IPS-NIHi7 (cell line): Measurements from ENCODE around the gene RCHY1.
"Not testable (repeated sequence)": the region's sequence is repeated elsewhere in the genome, so short reads cannot be mapped to it uniquely, and the experiment has no call there.

ENCODE experiments used
- DNase-seq: peaks from one replicate; pipeline ENCODE4 v3.0.0; 2012; ENCODE audit warnings: mixed read lengths; ENCODE audit errors: extremely low spot score

The RCHY1 gene

DNA sequence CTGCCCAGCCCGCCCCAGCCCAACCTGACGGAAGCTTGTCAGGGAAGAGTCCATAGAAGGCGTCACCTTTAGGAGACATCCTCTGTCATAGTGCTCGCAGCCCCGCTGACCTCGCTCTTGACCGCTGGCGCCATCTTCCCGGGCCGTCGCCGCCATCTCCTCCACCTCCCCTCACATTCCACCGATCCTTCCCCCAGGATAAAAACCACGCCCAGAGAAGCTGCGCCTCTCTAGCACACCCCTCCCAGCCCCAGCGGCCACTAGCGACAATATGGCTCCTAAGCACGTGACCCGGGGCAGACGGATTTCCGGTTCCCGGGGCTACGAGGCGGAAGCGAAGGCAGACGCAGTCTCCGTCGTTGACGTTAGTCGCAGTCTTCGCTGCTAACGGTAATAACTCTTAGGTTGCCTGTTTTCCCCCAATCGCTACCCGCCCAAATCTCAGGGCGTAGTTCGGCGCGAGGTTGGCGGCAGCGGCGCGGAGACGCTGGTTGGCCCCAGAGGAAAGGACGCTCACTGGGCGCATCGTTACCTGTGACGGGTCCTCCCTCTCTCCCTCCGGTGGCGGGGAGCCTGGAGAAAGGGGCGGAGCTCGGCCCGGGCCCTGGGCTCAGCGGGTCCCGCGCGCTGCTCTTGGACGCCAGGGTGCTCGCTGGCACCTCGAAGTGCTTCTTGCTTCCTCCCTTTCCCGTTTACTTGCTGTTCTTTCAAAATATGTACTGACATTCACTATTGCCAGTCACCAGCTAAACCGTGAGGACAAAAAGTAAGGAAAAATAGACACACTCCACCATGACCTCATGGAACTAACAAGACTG is at the start of gene RCHY1, which contains the start of gene THAP6:
Gene RCHY1, minus strand, starts transcription at position 273 of the 818 bp plus-strand sequence. Its CDS starts 117 bp downstream, at position 156.
Gene THAP6, plus strand, starts transcription at position 343 of the 818 bp plus-strand sequence. CDS start 980 bp downstream, outside the sequence.
- peak; percentile 90 for DNase-seq

DNA sequence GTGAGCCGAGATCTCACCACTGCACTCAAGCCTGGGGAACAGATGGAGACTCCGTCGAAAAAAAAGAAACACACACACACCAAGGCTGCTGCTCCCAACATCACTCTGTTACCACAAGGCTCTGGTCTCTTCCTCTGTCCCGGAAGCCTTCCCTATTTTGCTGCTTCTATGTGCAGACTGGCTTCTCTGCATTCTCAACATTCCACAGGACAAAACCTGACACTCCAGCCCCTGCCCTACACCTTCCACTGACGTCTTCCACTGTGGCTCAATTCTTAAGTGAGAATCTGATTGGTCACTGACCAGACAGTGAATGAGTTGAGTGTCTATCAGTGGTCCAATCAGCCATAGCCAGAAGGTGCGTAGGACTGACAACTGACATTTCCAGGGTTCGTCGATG is 47.6 kb upstream of the RCHY1 start:
- peak; percentile 59 for DNase-seq

DNA sequence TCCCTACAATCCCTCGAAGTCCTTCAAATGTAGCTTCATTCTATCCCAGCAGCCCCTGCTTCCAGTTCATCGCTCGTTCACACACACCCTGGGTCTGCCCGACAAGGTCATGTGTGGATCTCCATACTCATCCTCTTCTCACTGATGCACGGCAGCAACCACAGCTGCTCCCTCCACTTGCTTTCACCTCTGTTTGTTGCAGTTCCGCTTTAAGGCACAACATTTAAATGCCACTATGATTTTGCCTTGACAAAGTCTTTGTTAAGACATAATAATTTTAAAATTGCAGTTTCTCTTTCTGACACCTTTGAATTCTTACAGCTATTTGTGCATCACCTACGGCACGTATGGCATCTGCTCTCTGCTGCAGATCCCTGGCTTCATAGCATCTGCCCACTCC is 43.5 kb upstream of the RCHY1 start:
- DNase-seq = no peak

DNA sequence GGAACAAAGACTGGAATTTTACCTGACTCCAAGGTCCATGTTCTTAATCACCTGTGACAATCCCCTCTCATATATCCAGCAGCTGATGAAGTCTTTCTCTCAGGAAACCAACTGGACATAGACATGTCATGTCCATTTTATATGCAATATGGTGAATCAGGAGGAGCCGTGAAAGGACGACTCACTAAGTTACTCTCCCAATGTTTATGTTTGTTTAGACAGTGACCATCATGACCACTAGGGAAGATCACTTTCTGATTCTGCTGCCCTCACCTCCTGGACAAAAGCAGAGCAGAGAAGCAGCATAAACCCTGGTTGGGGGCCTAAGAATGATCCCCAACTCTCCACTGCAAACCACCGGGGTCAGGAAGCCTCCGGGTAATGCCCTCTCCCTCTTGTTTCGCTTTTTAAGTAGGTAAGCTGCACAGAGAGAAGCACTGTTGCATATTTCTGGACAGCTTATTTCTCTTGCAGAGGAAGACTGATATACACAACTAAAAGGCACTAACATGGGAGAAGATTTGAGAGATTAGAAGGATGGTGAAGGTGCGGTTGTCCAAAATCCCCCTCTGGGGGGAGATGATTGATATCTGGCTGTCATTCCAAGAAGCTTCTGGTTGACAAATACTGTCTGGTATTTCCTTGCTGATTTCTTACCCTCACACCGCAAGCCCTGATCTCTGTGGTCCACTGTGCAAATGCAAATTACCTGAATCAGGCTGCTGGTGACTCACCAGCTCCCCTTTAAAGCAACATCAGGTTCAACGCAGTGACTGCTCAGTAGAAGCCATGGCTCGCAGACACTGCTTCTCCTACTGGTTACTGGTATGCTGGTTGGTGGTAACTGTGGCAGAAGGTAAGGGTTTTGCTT is 41.3 kb upstream of the RCHY1 start, which contains the start of gene ODAPH:
Gene ODAPH, plus strand, starts transcription at position 773 of the 871 bp plus-strand sequence. Its CDS starts 17 bp downstream, at position 790.
- peak; percentile 35 for DNase-seq

DNA sequence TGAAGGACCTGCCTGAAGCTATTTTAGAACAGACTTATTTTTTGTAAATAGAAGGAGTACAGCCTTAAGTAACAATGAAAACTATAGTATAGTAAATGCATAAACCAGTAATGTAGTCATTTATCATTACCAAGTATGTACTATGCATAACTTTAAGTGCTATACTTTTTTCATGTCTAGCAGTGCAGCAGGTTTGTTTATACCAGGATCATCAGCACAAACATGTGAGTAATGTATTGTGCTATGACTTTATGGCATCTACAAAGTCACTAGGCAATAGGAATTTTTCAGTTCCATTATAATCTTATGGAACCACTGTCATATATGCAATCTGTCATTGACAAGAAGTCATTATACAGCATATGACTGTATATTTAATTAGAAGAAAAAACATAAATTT is 38.2 kb upstream of the RCHY1 start:
- no peak for DNase-seq

DNA sequence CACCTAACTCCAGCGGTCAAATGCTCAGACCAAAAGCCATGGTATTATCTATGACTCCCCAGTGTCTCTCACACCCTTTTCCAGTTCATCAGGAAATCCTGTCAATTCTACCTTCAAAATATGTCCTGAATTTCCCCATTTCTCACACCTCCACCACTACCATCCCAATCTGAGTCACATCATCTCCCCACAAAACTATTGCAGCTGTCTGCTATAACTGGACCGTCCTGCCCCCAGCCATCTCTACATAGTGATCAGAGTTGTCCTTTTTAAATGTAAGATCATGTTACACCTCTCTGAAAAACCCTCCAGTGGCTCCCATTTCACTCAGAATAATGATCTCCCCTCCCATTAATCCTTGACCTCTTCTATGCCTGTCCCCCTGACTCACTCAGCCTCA is 34.8 kb upstream of the RCHY1 start:
- DNase-seq = no peak

DNA sequence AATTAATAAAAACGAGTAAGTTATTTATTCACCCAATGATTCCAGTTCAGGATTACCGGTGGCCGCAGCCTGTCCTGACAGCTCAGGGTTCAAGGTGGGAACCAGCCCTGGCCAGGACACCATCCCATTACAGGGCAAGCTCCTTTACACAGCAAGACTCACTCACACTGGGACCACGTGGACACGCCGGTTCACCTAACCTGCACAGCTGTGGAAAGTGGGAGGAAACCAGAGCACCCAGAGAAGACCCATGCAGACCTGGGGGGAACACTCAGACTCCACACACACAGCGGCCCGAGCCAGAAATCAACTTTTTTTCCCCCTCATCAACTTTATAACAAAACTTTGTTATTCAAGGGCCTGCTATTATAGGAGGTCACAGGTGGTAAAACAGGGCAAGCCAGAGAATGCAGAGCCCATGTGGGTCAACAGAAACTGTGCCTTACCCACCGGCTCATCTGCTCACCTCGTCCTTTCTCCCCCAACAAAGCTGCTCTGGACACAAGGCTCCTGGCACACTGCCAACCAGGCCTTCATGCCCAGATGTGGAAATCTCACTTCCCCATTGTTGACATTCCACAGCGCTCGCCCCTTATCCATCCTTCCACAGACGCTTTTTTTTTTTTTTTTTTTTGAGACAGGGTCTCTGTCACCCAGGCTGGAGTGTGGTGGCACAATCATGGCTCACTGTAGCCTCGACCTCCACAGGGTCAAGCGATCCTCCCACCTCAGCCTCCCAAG is 33.6 kb upstream of the RCHY1 start:
- no peak for DNase-seq

DNA sequence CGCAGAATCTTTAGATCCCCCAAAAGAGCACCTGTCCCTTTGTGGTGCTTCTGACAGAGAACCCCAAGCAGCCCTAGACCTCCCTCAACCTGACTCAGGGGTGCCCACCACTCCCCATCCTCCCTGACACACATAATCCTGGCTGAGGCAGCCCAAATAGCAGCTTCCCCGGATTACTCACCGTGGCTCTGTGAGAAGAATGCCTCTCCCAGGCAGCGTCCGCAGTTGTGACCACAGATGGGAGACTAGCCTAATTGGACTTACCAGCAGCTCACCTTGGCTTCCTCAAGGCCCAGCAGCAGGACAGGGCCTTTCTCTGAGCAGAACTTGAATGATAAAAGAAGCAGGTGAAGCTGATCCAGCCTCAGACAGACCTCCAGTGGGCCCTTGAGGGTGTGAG is 31.3 kb upstream of the RCHY1 start:
- no peak for DNase-seq

DNA sequence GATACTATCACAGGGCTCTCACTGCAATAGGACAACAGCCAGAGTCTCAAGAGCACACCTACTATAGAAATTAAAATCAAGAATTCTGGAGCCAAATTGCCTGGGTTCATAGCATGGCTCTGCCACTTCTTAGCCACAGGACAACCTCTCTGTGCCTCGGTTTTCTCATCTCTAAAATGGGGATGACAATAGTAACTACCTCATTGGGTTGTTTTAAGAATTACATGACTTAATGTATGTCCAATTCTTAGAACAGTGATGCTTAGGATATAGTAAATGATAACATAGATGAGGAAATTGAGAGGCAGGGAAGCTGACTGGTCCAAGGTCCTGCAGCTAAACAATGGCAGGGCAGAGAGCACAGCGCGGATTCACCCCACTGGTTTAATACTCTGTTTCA is 30.7 kb upstream of the RCHY1 start:
- DNase-seq = no peak

DNA sequence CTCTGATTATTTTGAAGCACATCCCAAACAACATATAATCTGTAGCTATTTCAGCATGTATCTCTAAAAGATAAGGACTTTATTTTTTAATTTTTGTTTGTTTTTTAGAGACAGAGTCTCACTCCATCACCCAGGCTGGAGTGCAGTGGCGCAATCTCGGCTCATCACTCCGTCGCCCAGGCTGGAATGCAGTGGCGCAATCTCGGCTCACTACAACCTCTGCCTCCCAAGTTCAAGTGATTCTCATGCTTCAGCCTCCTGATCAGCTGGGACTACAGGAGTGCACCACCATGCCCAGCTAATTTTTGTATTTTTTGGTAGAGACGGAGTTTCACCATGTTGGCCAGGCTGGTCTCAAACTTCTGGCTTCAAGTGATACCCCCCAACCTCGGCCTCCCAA is 30.0 kb upstream of the RCHY1 start:
- not testable (repeated sequence) for DNase-seq

DNA sequence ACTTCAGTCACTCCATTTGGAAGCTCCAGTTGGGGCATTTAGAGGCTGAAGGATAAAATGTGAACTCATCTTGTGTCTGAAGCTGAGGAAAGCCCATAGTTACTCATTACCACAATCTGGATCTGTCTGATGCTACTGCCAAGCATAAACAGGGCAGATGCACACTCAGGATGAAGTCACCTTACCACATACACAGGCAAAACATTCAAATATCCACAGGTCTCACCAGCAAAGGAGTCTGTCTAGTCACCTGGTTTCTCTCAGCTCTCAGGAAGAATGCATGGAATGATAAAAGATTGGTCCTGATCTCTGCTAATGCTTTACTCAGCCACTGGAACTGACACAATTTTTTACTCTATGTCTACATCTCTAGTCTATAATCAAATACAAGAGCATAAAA is 28.6 kb upstream of the RCHY1 start:
- no peak for DNase-seq

DNA sequence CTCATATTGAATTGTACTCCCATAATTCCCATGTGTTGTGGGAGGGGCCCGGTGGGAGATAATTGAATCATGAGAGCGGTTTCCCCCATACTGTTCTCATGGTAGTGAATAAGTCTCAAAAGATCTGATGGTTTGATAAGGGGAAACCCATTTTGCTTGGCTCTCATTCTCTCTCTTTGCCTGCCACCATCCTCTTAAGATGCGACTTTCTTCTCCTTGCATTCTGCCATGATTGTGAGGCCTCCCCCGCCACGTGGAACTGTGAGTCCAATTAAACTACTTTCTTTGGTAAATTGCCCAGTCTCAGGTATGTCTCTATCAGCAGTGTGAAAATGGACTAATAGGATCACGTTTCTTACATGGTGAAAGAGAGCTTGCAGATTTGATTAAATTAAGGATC is 23.1 kb upstream of the RCHY1 start:
- DNase-seq = not testable (repeated sequence)

DNA sequence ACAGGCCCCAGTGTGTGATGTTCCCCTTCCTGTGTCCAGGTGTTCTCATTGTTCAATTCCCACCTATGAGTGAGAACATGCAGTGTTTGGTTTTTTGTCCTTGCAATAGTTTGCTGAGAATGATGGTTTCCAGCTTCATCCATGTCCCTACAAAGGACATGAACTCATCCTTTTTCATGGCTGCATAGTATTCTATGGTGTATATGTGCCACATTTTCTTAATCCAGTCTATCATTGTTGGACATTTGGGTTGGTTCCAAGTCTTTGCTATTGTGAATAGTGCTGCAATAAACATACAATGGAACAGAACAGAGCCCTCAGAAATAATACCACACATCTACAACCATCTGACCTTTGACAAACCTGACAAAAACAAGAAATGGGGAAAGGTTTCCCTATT is 19.7 kb upstream of the RCHY1 start:
- DNase-seq = not testable (repeated sequence)

DNA sequence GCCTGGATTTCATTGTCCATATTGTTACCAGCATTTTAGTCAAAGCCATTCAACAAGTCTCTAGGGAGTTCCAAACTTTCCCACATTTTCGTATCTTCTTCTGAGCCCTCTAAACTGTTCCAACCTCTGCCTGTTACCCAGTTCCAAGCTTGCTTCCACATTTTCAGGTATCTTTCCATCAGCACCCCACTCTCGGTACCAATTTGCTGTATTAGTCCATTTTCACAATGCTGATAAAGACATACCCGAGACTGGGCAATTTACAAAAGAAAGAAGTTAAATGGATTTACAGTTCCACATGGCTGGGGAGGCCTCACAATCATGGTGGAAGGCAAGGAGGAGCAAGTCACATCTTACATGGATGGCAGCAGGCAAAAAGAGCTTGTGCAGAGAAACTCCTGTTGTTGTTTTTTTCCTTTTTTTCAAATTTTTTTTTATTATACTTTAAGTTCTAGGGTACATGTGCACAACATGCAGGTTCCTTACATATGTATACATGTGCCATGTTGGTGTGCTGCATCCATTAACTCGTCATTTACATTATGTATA is 19.2 kb upstream of the RCHY1 start:
- not testable (repeated sequence) for DNase-seq

DNA sequence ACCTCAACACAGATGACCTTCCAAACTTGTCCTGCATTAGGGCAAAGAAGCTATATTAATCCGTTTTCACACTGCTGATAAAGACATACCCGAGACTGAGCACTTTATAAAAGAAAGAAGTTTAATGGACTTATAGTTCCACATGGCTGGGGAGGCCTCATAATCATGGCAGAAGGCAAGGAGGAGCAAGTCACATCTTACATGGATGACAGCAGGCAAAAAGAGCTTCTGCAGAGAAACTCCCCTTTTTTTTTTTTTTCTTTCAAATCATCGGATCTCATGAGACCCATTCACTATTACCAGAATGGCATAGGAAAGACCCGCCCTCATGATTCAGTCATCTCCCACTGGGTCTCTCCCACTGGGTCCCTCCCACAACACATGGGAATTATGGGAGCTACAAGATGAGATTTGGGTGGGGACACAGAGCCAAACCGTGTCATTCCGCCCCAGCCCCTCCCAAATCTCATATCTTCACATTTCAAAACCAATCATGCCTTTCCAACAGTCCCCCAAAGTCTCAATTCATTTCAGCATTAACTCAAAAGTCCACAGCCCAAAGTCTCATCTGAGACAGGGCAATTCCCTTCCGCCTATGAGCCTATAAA is 17.4 kb upstream of the RCHY1 start:
- DNase-seq = not testable (repeated sequence)

DNA sequence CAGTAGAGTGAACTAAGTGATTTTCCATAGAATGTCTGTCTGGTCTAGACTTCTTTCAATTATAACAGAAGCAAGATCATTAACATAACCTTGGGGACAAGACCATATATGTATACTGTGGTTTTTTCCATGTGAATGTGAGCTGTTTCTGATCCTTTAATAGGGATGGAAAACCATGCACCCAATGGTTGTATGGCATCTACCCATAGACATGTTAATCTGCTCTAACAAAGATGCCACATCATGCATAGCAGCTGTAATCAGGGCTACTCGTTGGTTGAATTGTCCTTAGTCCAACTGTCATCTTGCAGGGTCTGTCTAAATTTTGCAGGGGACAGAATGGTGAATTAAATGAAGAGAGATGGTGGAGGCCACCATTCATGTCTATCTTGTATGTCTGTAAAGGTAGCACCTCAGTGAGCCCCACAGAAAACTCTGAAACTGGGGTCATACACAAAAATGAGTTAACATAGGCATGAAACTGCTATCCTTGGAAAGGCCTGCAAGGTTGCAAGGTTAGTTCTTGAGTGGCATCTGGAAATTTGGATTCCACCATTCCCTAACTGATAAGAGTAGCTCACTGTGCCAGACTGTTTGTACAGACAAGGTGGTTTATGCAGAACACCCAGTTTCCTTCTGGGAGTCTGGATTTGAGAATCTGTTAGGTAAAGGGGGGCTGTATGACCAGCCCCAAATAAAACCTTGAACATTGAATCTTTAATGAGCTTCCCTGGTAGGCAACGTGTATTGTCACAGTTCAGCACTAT is 16.5 kb upstream of the RCHY1 start:
- DNase-seq = no peak

DNA sequence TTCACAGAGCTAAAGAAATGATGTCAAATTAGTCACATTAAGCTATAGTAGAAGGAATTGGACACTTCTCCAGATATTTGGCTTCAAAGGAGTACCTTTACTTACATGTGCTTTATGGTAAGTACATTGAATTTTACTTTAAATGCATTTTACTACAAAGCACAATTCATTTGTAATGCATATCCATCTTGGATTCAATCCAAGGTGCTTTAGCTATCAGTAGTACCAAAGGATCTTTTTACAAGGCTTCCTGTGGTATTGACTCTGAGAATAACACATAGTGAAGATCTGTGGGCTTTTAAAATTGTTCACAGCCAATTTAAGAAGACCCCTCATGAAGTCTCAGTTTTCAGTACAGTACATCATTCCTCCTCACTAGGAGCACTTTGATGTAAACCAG is 13.3 kb upstream of the RCHY1 start:
- no peak for DNase-seq

DNA sequence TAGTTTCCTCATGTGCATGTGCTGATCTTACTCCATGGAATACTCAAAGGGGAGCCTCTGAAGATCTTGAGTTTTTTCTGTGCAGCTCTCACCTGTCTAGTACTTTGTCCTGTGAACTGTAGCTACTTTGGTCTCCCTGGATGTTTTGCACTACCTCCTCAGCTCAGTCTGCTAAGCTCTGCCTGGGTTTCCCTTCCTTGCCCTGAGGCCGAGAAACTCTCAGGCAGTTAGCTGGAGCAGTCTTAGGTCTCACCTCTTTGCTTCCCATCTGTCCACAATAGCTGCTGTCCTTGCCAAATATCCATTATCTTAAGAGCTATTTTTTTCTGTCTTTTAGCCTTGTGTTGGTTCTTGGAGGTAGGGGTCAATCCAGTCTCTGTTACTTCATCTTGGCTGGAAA is 11.7 kb upstream of the RCHY1 start:
- DNase-seq = no peak

DNA sequence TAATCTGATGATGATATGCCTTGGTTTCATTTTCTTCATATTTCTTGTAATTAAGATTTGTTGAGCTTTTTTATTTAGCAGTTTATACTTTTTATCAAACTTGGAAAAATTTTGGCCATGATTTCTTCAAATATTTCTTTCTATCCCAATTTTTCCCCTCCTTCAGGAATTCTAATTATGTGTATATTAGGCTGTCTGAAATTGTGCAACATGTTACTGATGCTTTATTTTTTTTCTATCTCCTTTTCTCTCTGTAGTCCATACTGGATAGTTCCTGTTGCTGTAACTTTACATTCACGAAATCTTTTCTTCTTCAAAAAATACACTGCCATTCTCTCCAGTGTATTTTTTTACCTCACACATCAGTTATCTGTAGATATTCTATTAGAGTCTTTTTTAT is 10.9 kb upstream of the RCHY1 start:
- DNase-seq = no peak

DNA sequence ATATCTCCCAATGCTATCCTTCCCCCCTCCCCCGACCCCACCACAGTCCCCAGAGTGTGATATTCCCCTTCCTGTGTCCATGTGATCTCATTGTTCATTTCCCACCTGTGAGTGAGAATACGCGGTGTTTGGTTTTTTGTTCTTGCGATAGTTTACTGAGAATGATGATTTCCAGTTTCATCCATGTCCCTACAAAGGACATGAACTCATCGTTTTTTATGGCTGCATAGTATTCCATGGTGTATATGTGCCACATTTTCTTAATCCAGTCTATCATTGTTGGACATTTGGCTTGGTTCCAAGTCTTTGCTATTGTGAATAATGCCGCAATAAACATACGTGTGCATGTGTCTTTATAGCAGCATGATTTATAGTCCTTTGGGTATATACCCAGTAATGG is 5.2 kb upstream of the RCHY1 start:
- DNase-seq = not testable (repeated sequence)
